Prostate gland (tissue), 2 donors: ENCODE data around the gene ATP6V1B1. TPM values are rescaled to one million over a fixed set of nuclear protein-coding genes. Genes with fewer than 3 reads are reported as not detected.

Experiments
- DNase-seq: peaks from one replicate; pipeline ENCODE4 v3.0.0-alpha.2; 2019; ENCODE audit warnings: low spot score
- H3K27ac ChIP-seq, 2 donors: fragments of 200-600 bp; sonication (generic); 2 replicates each; pipeline ENCODE4 v1.5.1; 2017 to 2019
- H3K27me3 ChIP-seq: fragments of 200-600 bp; sonication (generic); replicated peaks from 2 replicates; pipeline ENCODE4 v1.5.1; 2019; ENCODE audit not compliant: insufficient read depth
- H3K36me3 ChIP-seq, 2 donors: fragments of 200-600 bp; sonication (generic); 1 replicate in 1 of 2; 2 replicates in 1 of 2; pipeline versions ENCODE4 v1.5.1 to v1.8.1; 2017 to 2019
- H3K4me1 ChIP-seq: fragments of 200-600 bp; sonication (generic); replicated peaks from 2 replicates; pipeline ENCODE4 v1.5.1; 2019
- H3K4me3 ChIP-seq, 2 donors: fragments of 200-600 bp; sonication (generic); 2 replicates each; pipeline ENCODE4 v1.5.1; 2017 to 2019
- H3K9me3 ChIP-seq: fragments of 200-600 bp; sonication (generic); 2 replicates; pipeline ENCODE4 v1.5.1; 2017
- POLR2A ChIP-seq: fragments of 450-650 bp; IDR thresholded peaks from one replicate; pipeline ENCODE4 v1.6.1; 2016; ENCODE audit warnings: antibody characterized with exemption, mild to moderate bottlenecking
- POLR2AphosphoS5 ChIP-seq: sonication (generic); formaldehyde crosslinking; IDR thresholded peaks from one replicate; pipeline ENCODE4 v1.6.1; 2017; ENCODE audit warnings: antibody characterized with exemption
- WGBS: methylation state at CpG from one replicate; pipeline ENCODE4 v1.1.5; 2018; 5-methylcytosine and 5-hydroxymethylcytosine counted together
- intact Hi-C: fragments of 100-400 bp; cut with DNase I; formaldehyde crosslinking; loops from one replicate; pipeline ENCODE4 v1.14.2; 2022
- total RNA-seq, 2 donors: library from RNA; depleted of rRNA; stranded (reverse); fragments of >200 nt; gene quantifications; one replicate each; pipeline ENCODE4 v1.1.0, GENCODE V29; 2016
- TF ChIP-seq, protein P1 (sequence below), 4 experiments: fragments of 200-600 bp in 2 of 4; fragments of 450-650 bp in 2 of 4; sonication (generic) in 2 of 4; IDR thresholded peaks; 1 replicate in 3 of 4; 2 replicates in 1 of 4; pipeline ENCODE4 v1.5.1; 2016 to 2019; ENCODE audit warnings: antibody characterized with exemption in 4 of 4, mild to moderate bottlenecking in 2 of 4, moderate library complexity in 2 of 4

The ATP6V1B1 gene
- total RNA-seq, 2 donors from 2014 or later = 1.2 TPM; not detected in 1

DNA sequence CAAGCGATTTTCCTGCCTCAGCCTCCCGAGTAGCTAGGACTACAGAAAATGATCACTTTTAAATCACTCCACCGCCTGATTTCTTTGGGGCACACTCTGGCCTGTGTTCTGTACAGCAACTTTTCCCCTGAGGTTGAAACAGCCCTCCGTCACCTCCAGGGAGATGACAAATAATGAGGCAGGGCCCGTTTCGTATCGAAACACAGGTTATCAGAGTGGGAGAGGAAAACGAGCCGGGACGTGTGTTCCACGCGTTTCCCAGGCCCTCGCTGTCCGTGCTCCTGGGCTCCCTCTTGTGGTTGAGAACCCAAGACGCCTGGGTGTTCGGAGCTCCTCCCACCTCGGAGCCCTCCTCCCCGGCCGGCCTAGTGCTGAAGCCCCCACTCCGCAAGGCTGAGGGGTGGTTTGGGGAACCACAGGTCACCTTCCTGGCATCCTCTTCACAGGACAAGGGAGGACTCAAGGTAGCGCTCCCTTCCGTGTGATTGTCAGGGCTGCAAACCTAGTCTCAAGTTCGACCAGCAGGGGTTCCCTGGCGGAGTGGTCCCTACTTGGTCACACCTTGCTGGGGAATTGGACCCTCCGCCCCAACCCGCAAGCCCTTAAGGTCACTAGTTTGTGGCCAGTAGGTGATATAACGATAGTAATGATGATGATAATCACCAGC is 12.8 kb downstream of the ATP6V1B1 start:
- Histone ChIP-seq H3K4me3 (peak overlapping the region in 1 of 2 donors; percentile 14), H3K9me3 (no peaks in the 10 kb centered on the region), H3K36me3 (no peaks in the 10 kb centered on the region), H3K4me1 (no peaks in the 10 kb centered on the region), H3K27me3 (no peaks in the 10 kb centered on the region), H3K27ac (no peak overlapping the region)
- WGBS = 12% methylated on average over 24 of the region's 27 CpGs
- intact Hi-C loops = loop anchor here (5.0 kb wide), 1 partner anchor 76 kb away; no protein-coding TSS in a partner anchor
- DNase-seq = peak; percentile 67
- no peak for TF ChIP-seq POLR2A
- no peak for TF ChIP-seq POLR2AphosphoS5
- TF ChIP-seq, protein P1, sequence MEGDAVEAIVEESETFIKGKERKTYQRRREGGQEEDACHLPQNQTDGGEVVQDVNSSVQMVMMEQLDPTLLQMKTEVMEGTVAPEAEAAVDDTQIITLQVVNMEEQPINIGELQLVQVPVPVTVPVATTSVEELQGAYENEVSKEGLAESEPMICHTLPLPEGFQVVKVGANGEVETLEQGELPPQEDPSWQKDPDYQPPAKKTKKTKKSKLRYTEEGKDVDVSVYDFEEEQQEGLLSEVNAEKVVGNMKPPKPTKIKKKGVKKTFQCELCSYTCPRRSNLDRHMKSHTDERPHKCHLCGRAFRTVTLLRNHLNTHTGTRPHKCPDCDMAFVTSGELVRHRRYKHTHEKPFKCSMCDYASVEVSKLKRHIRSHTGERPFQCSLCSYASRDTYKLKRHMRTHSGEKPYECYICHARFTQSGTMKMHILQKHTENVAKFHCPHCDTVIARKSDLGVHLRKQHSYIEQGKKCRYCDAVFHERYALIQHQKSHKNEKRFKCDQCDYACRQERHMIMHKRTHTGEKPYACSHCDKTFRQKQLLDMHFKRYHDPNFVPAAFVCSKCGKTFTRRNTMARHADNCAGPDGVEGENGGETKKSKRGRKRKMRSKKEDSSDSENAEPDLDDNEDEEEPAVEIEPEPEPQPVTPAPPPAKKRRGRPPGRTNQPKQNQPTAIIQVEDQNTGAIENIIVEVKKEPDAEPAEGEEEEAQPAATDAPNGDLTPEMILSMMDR (IDR thresholded peaks at IDR 0.05) = peak; percentile 46 to 75 (median 56)

DNA sequence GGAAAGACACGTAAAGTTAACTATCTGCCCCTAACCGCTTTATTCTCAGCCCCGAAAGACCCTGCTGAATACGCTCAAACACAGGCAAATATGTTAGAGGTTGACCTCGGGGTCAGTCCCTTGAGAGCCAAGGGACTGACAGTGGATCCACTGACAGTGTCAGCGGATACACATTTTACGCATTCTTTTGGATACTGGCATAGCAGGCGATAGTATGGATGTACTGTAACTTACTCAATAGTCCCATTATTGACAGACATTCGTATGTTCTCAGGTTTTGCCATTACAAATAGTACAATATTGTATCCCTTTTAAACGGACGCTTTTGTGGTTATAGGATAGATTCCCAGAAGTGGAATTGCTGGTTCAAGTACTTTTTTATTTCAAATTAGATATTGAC is 13.4 kb downstream of the ATP6V1B1 start:
- WGBS = 63% methylated on average over 11 of the region's 11 CpGs

DNA sequence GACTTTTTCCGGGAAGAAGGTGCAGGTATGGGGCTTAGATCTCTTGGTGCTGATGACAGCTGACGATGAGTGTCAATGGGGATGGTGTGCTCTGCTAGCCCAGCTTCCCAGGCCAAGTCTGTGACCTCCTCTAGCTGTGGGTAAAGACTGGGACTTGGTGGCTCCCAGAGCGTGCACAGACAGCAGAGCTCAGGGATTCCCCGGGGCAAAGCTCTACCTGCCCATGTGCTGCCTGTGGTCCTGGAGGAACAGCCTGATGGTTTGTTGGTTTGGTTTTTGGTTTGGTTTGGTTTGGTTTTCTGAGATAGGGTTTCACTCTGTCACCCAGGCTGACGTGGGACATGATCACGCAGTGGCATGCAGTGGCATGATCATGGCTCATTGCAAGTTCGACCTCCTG is 19.2 kb downstream of the ATP6V1B1 start:
- intact Hi-C loops = no loop called here
- Histone ChIP-seq H3K4me1 (no peaks in the 10 kb centered on the region), H3K27ac (no peak overlapping the region), H3K27me3 (no peaks in the 10 kb centered on the region), H3K36me3 (no peaks in the 10 kb centered on the region), H3K4me3 (no peak overlapping the region), H3K9me3 (no peaks in the 10 kb centered on the region)
- TF ChIP-seq POLR2A (no peak), POLR2AphosphoS5 (no peak)
- TF ChIP-seq, protein P1 (IDR thresholded peaks at IDR 0.05) = no peak
- WGBS = 72% methylated on average over 7 of the region's 7 CpGs
- no peak for DNase-seq

More for the DNA sequence above, 13.4 kb downstream of the ATP6V1B1 start:
- no peaks in the 10 kb centered on the region for H3K4me1 ChIP-seq
- H3K27me3 ChIP-seq = no peaks in the 10 kb centered on the region
- no peak overlapping the region for H3K4me3 ChIP-seq
- TF ChIP-seq, protein P1 (IDR thresholded peaks at IDR 0.05) = no peak
- TF ChIP-seq POLR2A (no peak), POLR2AphosphoS5 (no peak)
- intact Hi-C loops = loop anchor here (5.0 kb wide), 1 partner anchor 77 kb away; no protein-coding TSS in a partner anchor
- no peaks in the 10 kb centered on the region for H3K9me3 ChIP-seq
- no peak overlapping the region for H3K27ac ChIP-seq
- no peak for DNase-seq
- no peaks in the 10 kb centered on the region for H3K36me3 ChIP-seq

DNA sequence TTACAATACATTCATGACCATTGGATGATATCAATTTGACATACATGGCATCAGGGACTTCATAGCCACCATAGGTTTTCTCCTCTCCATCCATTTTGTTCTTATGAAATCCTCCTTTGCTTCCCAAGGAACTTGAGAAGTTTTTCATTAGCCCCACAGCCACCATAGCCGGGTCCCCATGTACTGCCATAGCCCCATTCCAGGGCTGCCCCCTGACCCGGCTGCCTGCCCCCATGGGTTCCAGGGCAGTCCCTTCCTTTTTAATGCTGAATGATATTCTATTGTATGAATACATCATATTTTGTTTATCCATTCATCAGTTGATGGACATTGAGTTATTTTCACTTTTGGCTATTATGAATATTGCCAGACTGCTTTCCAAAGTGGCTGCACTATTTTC is 20.4 kb downstream of the ATP6V1B1 start:
- intact Hi-C loops = no loop called here
- TF ChIP-seq POLR2AphosphoS5 (no peak), POLR2A (no peak)
- TF ChIP-seq, protein P1 (IDR thresholded peaks at IDR 0.05) = no peak
- Histone ChIP-seq H3K36me3 (no peaks in the 10 kb centered on the region), H3K4me1 (no peaks in the 10 kb centered on the region), H3K27ac (no peak overlapping the region), H3K9me3 (no peaks in the 10 kb centered on the region), H3K27me3 (no peaks in the 10 kb centered on the region), H3K4me3 (no peak overlapping the region)
- WGBS = 82% methylated on average over 2 of the region's 2 CpGs
- DNase-seq = no peak

DNA sequence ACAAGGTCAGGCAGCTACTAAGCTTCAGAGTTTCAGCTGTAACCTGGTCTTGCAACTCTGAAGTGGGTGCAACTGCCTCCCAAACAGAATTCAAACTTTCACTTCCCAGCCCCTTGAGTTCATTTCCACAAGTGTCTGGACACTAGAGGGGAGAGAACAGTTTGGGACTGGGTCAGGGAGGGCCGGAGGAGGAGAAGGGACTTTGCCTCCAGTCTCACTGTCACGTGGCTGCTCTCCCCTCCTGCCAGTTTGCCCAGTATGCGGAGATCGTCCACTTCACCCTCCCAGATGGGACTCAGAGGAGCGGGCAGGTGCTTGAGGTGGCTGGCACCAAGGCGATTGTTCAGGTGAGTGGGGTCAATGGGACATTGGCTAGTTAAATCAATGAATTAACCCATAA is 22.1 kb downstream of the ATP6V1B1 start:
- Histone ChIP-seq H3K27me3 (no peaks in the 10 kb centered on the region), H3K9me3 (no peaks in the 10 kb centered on the region), H3K4me3 (no peak overlapping the region), H3K36me3 (no peaks in the 10 kb centered on the region), H3K27ac (no peak overlapping the region), H3K4me1 (no peaks in the 10 kb centered on the region)
- intact Hi-C loops = no loop called here
- no peak for DNase-seq
- no peak for TF ChIP-seq POLR2A
- TF ChIP-seq, protein P1 (IDR thresholded peaks at IDR 0.05) = no peak
- 63% methylated on average over 6 of the region's 6 CpGs for WGBS
